ENCODE measurements around the gene ITPR1.

Gene ITPR1

GRCh38 chr3:4883011-4883410 lies 389.9 kb downstream of the ITPR1 start:
- H3K36me3 ChIP-seq (ENCODE audit: control insufficient read depth, low read depth, low read length): no peaks in the 10 kb centered on the region
- H3K9ac ChIP-seq (ENCODE audit: low read length): no peak overlapping the region
- no peaks in the 10 kb centered on the region for H3K27me3 ChIP-seq (ENCODE audit: control insufficient read depth, insufficient read depth, low read length)
- H3K27ac ChIP-seq (ENCODE audit: low read length): no peak overlapping the region
- no peaks in the 10 kb centered on the region for H3K4me1 ChIP-seq (ENCODE audit: control insufficient read depth, low read depth, low read length)
- H3K4me3 ChIP-seq (ENCODE audit: low read length): no peak overlapping the region
- H3K9me3 ChIP-seq (ENCODE audit: control insufficient read depth, low read depth, low read length): no peaks in the 10 kb centered on the region

GRCh38 chr3:4884888-4885287 lies 391.7 kb downstream of the ITPR1 start:
- Histone ChIP-seq H3K27ac (ENCODE audit: low read length) (no peak overlapping the region), H3K9me3 (ENCODE audit: control insufficient read depth, low read depth, low read length) (no peaks in the 10 kb centered on the region)

GRCh38 chr3:4885316-4885715 lies 392.2 kb downstream of the ITPR1 start:
- Histone ChIP-seq H3K36me3 (ENCODE audit: control insufficient read depth, low read depth, low read length) (no peaks in the 10 kb centered on the region), H3K9ac (ENCODE audit: low read length) (no peak overlapping the region), H3K4me1 (ENCODE audit: control insufficient read depth, low read depth, low read length) (no peaks in the 10 kb centered on the region), H3K27me3 (ENCODE audit: control insufficient read depth, insufficient read depth, low read length) (no peaks in the 10 kb centered on the region), H3K4me3 (ENCODE audit: low read length) (no peak overlapping the region), H3K9me3 (ENCODE audit: control insufficient read depth, low read depth, low read length) (no peaks in the 10 kb centered on the region), H3K27ac (ENCODE audit: low read length) (no peak overlapping the region)

More at GRCh38 chr3:4884888-4885287, 391.7 kb downstream of the ITPR1 start:
- Histone ChIP-seq H3K4me1 (ENCODE audit: control insufficient read depth, low read depth, low read length) (no peaks in the 10 kb centered on the region), H3K9ac (ENCODE audit: low read length) (no peak overlapping the region), H3K36me3 (ENCODE audit: control insufficient read depth, low read depth, low read length) (no peaks in the 10 kb centered on the region), H3K4me3 (ENCODE audit: low read length) (no peak overlapping the region), H3K27me3 (ENCODE audit: control insufficient read depth, insufficient read depth, low read length) (no peaks in the 10 kb centered on the region)

- Histone ChIP-seq H3K27me3 (ENCODE audit: control insufficient read depth, insufficient read depth, low read length) (no peaks in the 10 kb centered on the region), H3K4me3 (ENCODE audit: low read length) (no peak overlapping the region), H3K4me1 (ENCODE audit: control insufficient read depth, low read depth, low read length) (no peaks in the 10 kb centered on the region), H3K9me3 (ENCODE audit: control insufficient read depth, low read depth, low read length) (no peaks in the 10 kb centered on the region), H3K27ac (ENCODE audit: low read length) (no peak overlapping the region), H3K9ac (ENCODE audit: low read length) (no peak overlapping the region), H3K36me3 (ENCODE audit: control insufficient read depth, low read depth, low read length) (no peaks in the 10 kb centered on the region)
Measured at GRCh38 chr3:4886448-4886847, 393.3 kb downstream of the ITPR1 start.

- H3K9ac ChIP-seq (ENCODE audit: low read length): no peak overlapping the region
- no peak overlapping the region for H3K4me3 ChIP-seq (ENCODE audit: low read length)
- no peak overlapping the region for H3K27ac ChIP-seq (ENCODE audit: low read length)
- no peaks in the 10 kb centered on the region for H3K9me3 ChIP-seq (ENCODE audit: control insufficient read depth, low read depth, low read length)
- no peaks in the 10 kb centered on the region for H3K4me1 ChIP-seq (ENCODE audit: control insufficient read depth, low read depth, low read length)
- H3K36me3 ChIP-seq (ENCODE audit: control insufficient read depth, low read depth, low read length): no peaks in the 10 kb centered on the region
- no peaks in the 10 kb centered on the region for H3K27me3 ChIP-seq (ENCODE audit: control insufficient read depth, insufficient read depth, low read length)
Measured at GRCh38 chr3:4887177-4887576, 394.0 kb downstream of the ITPR1 start.

GRCh38 chr3:4888913-4889846 lies 396.0 kb downstream of the ITPR1 start:
- H3K36me3 ChIP-seq (ENCODE audit: control insufficient read depth, low read depth, low read length): no peaks in the 10 kb centered on the region
- no peaks in the 10 kb centered on the region for H3K27me3 ChIP-seq (ENCODE audit: control insufficient read depth, insufficient read depth, low read length)
- no peaks in the 10 kb centered on the region for H3K9me3 ChIP-seq (ENCODE audit: control insufficient read depth, low read depth, low read length)
- H3K9ac ChIP-seq (ENCODE audit: low read length): no peak overlapping the region
- H3K27ac ChIP-seq (ENCODE audit: low read length): no peak overlapping the region
- no peaks in the 10 kb centered on the region for H3K4me1 ChIP-seq (ENCODE audit: control insufficient read depth, low read depth, low read length)
- no peak overlapping the region for H3K4me3 ChIP-seq (ENCODE audit: low read length)

GRCh38 chr3:4889896-4890295 lies 396.7 kb downstream of the ITPR1 start:
- no peak overlapping the region for H3K9ac ChIP-seq (ENCODE audit: low read length)
- no peaks in the 10 kb centered on the region for H3K4me1 ChIP-seq (ENCODE audit: control insufficient read depth, low read depth, low read length)
- no peak overlapping the region for H3K4me3 ChIP-seq (ENCODE audit: low read length)
- H3K9me3 ChIP-seq (ENCODE audit: control insufficient read depth, low read depth, low read length): no peaks in the 10 kb centered on the region
- no peaks in the 10 kb centered on the region for H3K36me3 ChIP-seq (ENCODE audit: control insufficient read depth, low read depth, low read length)
- H3K27me3 ChIP-seq (ENCODE audit: control insufficient read depth, insufficient read depth, low read length): no peaks in the 10 kb centered on the region
- H3K27ac ChIP-seq (ENCODE audit: low read length): no peak overlapping the region

- no peaks in the 10 kb centered on the region for H3K4me1 ChIP-seq (ENCODE audit: control insufficient read depth, low read depth, low read length)
- no peak overlapping the region for H3K27ac ChIP-seq (ENCODE audit: low read length)
- H3K36me3 ChIP-seq (ENCODE audit: control insufficient read depth, low read depth, low read length): no peaks in the 10 kb centered on the region
- no peaks in the 10 kb centered on the region for H3K27me3 ChIP-seq (ENCODE audit: control insufficient read depth, insufficient read depth, low read length)
- no peaks in the 10 kb centered on the region for H3K9me3 ChIP-seq (ENCODE audit: control insufficient read depth, low read depth, low read length)
- H3K9ac ChIP-seq (ENCODE audit: low read length): no peak overlapping the region
- no peak overlapping the region for H3K4me3 ChIP-seq (ENCODE audit: low read length)
Measured at GRCh38 chr3:4894891-4895530, 401.9 kb downstream of the ITPR1 start.

- no peaks in the 10 kb centered on the region for H3K36me3 ChIP-seq (ENCODE audit: control insufficient read depth, low read depth, low read length)
- no peak overlapping the region for H3K4me3 ChIP-seq (ENCODE audit: low read length)
- no peaks in the 10 kb centered on the region for H3K9me3 ChIP-seq (ENCODE audit: control insufficient read depth, low read depth, low read length)
- no peaks in the 10 kb centered on the region for H3K4me1 ChIP-seq (ENCODE audit: control insufficient read depth, low read depth, low read length)
- H3K9ac ChIP-seq (ENCODE audit: low read length): no peak overlapping the region
- no peaks in the 10 kb centered on the region for H3K27me3 ChIP-seq (ENCODE audit: control insufficient read depth, insufficient read depth, low read length)
- no peak overlapping the region for H3K27ac ChIP-seq (ENCODE audit: low read length)
Measured at GRCh38 chr3:4895838-4896237, 402.7 kb downstream of the ITPR1 start.
